HEK293T (cell line): Measurements from ENCODE around the gene ZXDB.

Source experiments
- CTCF ChIA-PET: fragments of 350-600 bp; formaldehyde crosslinking; extraction: SDS; loops from one replicate; lab custom pipeline; 2021; ENCODE audit warnings: antibody characterized with exemption, inconsistent platforms; lab: Yijun Ruan, JAX
- POLR2A ChIA-PET: fragments of 350-600 bp; formaldehyde crosslinking; extraction: SDS; loops from one replicate; lab custom pipeline; 2020; ENCODE audit warnings: antibody characterized with exemption, inconsistent platforms; lab: Yijun Ruan, JAX
- DNase-seq: peaks from one replicate; pipeline ENCODE4 v3.0.0; 2012; ENCODE audit warnings: mixed read lengths; ENCODE audit errors: extremely low spot score
- CTBP1 ChIP-seq: fragments of 450-650 bp; IDR thresholded peaks from 2 replicates; pipeline ENCODE4 v1.6.1; 2016; ENCODE audit warnings: borderline replicate concordance
- FOXA1 ChIP-seq: fragments of 450-650 bp; IDR thresholded peaks from 2 replicates; pipeline ENCODE4 v1.6.1; 2016; ENCODE audit warnings: mild to moderate bottlenecking
- HDGF ChIP-seq: fragments of 450-650 bp; IDR thresholded peaks from 2 replicates; pipeline ENCODE4 v1.6.1; 2017; ENCODE audit warnings: antibody characterized with exemption, borderline replicate concordance
- L3MBTL2 ChIP-seq: fragments of 450-650 bp; conservative IDR thresholded peaks from 2 replicates; pipeline ENCODE4 v1.6.1; 2016; ENCODE audit warnings: mild to moderate bottlenecking
- ZNF384 ChIP-seq: fragments of 450-650 bp; IDR thresholded peaks from 2 replicates; pipeline ENCODE4 v1.6.1; 2016

ZXDB gene

GRCh38 chrX:57647020-57647419 is 55.2 kb downstream of the ZXDB start:
- ChIA-PET CTCF (interaction anchor here (0.5 kb wide), 1 partner anchor 699 kb away, joined by 3 read pairs; no protein-coding TSS in a partner anchor), POLR2A (no interaction called here)
- TF ChIP-seq CTBP1, result no peak
- TF ChIP-seq FOXA1, result no peak
- no peak for TF ChIP-seq HDGF
- TF ChIP-seq ZNF384, result no peak
- no peak for TF ChIP-seq L3MBTL2
- DNase-seq, result no peak
